Stimulated activated CD8-positive, alpha-beta memory T cell treated with anti-CD3 and anti-CD28 coated beads, Interleukin-2, amount 100 ng/mL, for 1 hour (primary cell): Measurements from ENCODE around the gene THRAP3.
"Not testable (repeated sequence)": the region's sequence is repeated elsewhere in the genome, so short reads cannot be mapped to it uniquely, and the experiment has no call there.

Experiments
- DNase-seq, 2 donors: peaks; one replicate each; pipeline ENCODE4 v3.0.0-alpha.2; 2020; ENCODE audit warnings: low read depth in 2 of 2

Gene THRAP3

GRCh38 chr1:36207339-36207738 lies 16.9 kb upstream of the THRAP3 start:
- DNase-seq = no peak

- DNase-seq = no peak
Measured at GRCh38 chr1:36208978-36209703, 15.1 kb upstream of the THRAP3 start.

- DNase-seq = no peak
Measured at GRCh38 chr1:36211307-36211706, 12.9 kb upstream of the THRAP3 start.

- DNase-seq = no peak
Measured at GRCh38 chr1:36211841-36212240, 12.4 kb upstream of the THRAP3 start.

- DNase-seq = no peak
Measured at GRCh38 chr1:36212782-36213181, 11.5 kb upstream of the THRAP3 start.

GRCh38 chr1:36217670-36218069 lies 6.6 kb upstream of the THRAP3 start:
- DNase-seq = no peak

- not testable (repeated sequence) for DNase-seq
Measured at GRCh38 chr1:36221901-36222300, 2.3 kb upstream of the THRAP3 start.

GRCh38 chr1:36222481-36223380 lies 1.5 kb upstream of the THRAP3 start:
- DNase-seq = no peak

GRCh38 chr1:36223381-36223995 lies 755 bp upstream of the THRAP3 start:
- peak in 1 of 2 donors; percentile 3 for DNase-seq

- DNase-seq = no peak
Measured at GRCh38 chr1:36224537-36225282, 467 bp downstream of the THRAP3 start.

- DNase-seq = no peak
Measured at GRCh38 chr1:36225283-36225899, 1.1 kb downstream of the THRAP3 start.

- not testable (repeated sequence) for DNase-seq
Measured at GRCh38 chr1:36230279-36230678, 6.0 kb downstream of the THRAP3 start.

- DNase-seq = no peak
Measured at GRCh38 chr1:36231191-36231590, 6.9 kb downstream of the THRAP3 start.

GRCh38 chr1:36232212-36233095 lies 8.2 kb downstream of the THRAP3 start:
- DNase-seq = no peak

GRCh38 chr1:36236302-36236701 lies 12.1 kb downstream of the THRAP3 start:
- DNase-seq = no peak

GRCh38 chr1:36238433-36238832 lies 14.2 kb downstream of the THRAP3 start:
- no peak for DNase-seq

- DNase-seq = no peak
Measured at GRCh38 chr1:36239941-36240637, 15.8 kb downstream of the THRAP3 start.

GRCh38 chr1:36247538-36247937 lies 23.3 kb downstream of the THRAP3 start:
- no peak for DNase-seq

GRCh38 chr1:36248250-36248894 lies 24.1 kb downstream of the THRAP3 start:
- no peak for DNase-seq
